GM08714 (cell line): ENCODE results near the gene PIK3R5.
"Not testable (repeated sequence)": the region's sequence is repeated elsewhere in the genome, so short reads cannot be mapped to it uniquely, and the experiment has no call there.

ENCODE experiments used
- H3K4me3 ChIP-seq: fragments of 200-500 bp; sonication (Bioruptor generic); 2 replicates; pipeline ENCODE4 v1.5.1; 2014; ENCODE audit warnings: mild to moderate bottlenecking, low read length, inconsistent platforms
- ZNF274 ChIP-seq: IDR thresholded peaks from 2 replicates; pipeline ENCODE4 v1.6.1; 2012; ENCODE audit warnings: mild to moderate bottlenecking, low read depth, low read length

PIK3R5 gene

DNA sequence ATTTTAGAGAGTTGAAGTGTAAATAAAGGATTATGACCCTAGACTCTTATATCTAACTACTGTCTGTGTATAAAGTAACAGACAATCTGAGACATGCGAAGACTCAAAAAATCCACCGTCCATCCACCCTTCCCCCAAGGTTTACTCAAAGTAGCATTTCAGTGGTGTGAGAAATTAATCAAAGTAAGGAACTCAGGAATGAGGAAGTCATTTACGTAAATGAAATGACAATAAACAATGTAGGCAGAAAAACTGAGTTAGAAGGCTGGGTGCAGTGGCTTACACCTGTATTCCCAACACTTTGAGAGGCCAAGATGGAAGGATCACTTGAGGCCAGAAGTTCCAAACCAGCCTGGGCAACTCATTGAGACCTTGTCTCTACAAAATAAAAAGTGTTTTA is 36.1 kb upstream of the PIK3R5 start:
- no peak for TF ChIP-seq ZNF274
- H3K4me3 ChIP-seq, result no peak overlapping the region

DNA sequence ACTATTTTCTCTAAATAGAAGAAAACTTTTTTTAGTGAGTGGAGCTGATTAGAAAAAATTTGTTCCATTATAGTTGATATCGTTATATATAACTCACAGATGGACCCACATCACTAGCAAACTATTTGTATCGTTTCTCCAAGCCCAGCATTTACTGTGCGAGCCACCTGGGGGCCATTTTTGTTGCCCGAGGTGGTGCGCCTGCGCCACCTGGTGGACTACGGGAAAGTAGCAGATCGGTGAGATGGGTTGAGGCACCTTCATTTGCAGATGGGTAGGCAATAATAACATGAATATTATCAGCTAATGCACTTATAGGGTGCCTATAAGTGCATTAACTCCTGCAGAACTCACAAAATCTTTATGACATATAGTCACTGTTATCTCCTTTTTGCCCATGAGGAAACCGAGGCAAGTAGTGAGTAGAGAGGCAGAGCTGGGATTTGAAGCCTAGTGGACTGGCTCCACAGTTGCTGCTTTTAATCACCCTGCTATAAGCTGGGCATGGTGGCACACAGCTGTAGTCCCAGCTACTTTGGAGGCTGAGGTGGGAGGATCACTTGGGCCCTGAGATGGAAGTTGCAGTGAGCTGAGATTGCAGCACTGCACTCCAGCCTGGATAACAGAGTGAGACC is 32.6 kb upstream of the PIK3R5 start:
- no peak for TF ChIP-seq ZNF274
- no peak overlapping the region for H3K4me3 ChIP-seq

DNA sequence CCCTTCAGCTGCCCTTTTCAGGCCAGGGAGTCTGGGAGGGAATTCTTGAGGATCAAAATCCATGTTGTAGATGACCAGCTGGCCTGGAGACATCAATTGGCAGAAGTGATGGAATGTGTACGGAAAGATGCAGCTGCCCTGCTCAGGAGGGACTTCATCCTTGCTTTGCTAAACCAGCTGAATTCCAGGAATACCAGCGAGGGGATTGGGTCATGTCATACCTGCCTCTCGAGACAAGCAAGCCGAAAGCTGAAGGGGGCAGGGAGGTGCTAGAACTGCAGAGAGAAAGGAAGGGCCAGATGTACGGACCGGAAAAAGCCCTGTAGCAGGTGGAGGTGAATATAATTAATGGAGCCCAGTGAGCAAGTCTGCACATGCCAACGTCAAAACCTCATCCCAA is 30.2 kb upstream of the PIK3R5 start:
- no peak overlapping the region for H3K4me3 ChIP-seq
- TF ChIP-seq ZNF274, result no peak

DNA sequence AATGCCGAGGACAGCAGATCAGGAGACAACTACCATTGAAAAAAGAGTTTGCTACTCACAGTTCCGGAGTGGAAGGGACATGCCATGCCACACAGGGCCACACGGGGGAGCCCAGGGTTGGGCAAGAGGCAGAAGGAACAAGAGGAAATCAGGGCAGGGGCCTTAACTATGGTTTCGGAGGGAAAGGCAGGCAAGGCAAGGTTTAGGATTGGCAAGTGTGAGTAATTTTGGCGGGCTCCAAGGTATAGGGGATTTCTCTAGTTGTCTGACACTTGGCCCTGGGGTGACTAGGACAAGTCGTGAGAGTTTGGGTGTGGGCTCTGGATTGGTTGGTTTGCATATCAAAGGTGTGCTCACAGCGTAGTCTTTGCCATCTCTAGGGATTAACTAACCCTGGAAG is 28.8 kb upstream of the PIK3R5 start:
- no peak for TF ChIP-seq ZNF274
- H3K4me3 ChIP-seq, result no peak overlapping the region

DNA sequence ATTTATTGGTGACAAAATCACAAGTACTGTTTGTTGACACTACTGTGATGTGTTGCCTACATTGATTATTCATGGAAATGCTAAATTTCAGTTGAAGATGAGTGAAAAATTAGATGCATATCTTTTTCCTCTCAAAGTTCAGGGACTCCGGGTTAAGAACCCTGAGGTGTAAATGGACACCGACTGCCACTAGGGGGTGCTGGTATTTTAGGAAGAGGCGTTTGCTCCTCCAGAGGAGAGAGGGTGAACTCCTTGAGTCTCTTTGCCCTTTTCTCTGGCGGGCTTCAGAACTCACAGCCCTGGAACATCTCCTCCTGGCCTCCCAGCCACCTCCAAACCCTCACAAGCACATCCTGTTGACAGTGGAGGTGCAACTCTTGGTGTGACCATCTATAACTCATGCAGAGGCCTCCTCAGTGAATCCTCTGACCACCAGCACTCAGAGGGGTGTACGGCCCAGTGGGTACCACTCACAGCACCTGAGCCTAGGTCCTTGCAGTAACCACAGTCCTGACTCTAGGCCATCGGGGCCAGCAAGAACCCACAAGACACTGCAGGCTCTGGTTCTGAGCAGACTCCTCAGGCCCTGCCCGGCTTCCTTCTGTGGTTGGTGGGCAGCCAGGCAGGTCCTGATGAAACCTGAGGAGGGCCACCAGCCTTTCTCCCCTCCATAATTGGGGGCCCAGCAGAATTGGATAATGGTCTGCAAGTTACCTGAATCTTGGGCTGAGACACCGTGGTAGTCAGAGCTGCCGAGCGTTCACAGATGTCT is 26.2 kb upstream of the PIK3R5 start:
- TF ChIP-seq ZNF274, result no peak
- no peak overlapping the region for H3K4me3 ChIP-seq

DNA sequence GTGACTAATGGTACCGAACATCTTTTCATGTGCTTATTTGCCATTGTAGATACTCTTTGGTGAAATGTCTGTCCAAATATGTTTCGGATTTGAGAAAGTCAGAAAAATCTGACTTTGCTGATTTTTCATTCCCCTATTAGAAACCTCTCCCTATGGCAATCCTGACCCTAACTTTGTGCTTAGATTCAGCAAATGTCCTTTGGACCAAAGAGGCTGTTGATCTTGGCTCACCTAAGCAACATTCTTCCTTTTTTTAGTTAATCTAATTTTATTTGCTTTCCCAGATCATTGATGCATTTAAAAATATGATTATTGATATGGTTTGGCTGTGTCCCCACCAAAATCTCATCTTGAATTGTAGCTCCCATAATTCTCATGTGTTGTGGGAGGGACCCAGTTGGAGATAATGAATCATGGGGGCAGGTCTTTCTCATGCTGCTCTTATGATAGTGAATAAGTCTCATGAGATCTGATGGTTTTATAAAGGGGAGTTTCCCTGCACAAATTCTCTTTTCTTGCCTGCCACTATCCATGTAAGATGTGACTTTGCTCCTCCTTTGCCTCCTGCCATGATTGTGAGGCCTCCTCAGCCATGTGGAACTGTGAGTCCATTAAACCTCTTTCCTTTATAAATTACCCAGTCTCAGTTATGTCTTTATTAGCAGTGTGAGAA is 22.9 kb upstream of the PIK3R5 start:
- not testable (repeated sequence) for H3K4me3 ChIP-seq

DNA sequence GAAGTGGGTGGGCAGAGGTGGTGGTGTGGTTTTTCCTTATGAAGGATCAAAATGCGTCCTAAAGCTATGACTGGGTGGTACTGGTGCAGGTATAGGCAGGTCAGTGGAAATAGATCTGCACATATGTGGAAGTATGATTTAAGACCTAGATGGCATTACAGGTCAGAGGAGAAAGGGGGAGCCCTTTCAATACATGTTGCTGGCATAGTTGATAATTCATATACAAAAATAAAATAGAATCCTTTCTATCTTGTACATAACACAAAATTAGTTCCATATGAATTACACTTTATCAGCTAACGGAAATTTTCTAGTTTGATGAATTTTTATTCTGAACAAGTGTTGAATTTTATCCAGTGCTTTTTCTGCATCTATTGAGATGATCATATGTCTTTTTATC is 20.8 kb upstream of the PIK3R5 start:
- H3K4me3 ChIP-seq, result no peak overlapping the region
- no peak for TF ChIP-seq ZNF274

DNA sequence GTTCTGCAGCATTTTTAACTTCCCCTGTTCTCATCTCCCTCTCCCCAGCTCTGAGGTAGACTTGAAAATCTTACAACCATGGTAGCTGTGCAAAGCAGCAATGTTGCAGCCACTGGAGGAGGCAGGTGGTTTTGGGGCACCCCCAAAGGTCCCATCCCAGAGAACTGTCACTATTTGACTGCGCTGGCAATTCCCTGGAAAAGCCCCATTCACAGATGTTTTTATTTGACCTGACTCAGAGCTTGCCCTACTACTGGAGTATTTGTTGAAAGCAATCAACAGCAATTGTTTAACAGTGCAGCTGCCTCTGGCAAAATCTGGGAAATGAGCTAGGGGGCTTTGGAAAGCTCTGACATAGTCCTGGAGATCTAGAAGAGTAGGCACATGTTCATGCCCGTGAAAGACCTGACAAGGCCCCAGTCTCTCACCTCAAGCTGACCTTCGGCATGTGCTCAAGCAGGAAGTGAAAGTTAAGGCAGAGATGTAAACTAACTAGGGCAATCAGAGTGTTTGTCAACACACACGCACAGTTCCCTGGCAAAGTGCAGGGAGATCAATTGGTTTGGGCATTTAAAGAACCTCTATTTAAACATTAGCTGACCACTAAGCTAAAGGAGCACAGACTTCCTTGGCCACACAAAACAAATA is 19.7 kb upstream of the PIK3R5 start:
- H3K4me3 ChIP-seq, result no peak overlapping the region
- no peak for TF ChIP-seq ZNF274

DNA sequence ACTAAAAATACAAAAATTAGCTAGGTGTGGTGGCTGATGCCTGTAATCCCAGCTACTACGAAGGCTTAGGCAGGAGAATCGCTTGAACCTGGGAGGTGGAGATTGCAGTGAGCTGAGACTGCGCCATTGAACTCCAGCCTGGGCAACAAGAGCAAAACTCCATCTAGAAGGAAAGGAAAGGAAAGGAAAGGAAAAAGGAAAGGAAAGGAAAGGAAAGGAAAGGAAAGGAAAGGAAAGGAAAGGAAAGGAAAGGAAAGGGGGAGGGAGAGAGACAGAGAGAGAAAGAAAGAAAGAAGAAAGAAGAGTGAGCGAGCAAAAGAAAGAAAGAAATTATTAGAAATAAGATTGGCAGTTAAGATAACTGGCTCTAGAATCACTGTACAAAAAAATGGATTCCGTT is 18.7 kb upstream of the PIK3R5 start:
- H3K4me3 ChIP-seq, result not testable (repeated sequence)

DNA sequence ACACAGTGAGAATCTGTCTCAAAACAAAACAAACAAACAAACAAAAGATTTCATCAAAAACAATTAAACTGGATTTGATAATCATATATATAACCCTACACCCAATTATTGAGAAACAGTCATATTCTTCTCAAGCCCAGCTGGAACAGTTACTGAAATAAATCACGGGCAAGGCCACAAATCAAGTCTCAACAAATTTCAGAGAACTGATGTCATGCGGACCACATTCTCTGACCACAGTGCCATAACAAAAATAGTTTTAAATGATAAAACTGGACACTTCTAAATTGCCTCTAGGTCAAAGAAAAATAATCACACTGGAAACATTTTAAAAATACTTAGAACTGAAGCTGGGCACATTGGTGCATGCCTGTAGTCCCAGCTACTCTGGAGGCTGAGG is 15.9 kb upstream of the PIK3R5 start:
- no peak overlapping the region for H3K4me3 ChIP-seq
- TF ChIP-seq ZNF274, result no peak

DNA sequence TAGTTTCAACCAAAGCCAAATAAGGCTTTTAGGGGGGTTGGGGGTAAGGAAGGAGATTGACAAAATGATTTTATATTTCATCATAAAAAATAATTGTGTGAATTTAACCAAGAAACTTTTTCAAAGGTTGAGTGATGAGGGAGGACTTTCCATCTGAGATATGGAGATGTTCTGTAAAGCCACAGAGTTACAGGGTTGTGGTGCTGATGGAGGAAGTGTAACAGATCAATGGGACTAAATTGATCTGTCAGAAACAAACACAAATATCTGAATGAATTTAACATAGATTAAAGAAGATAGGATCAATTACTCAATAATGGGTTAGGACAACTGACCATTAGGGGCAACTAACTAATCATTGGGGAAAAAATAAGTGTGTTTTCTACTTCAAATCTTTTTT is 14.2 kb upstream of the PIK3R5 start:
- no peak for TF ChIP-seq ZNF274
- no peak overlapping the region for H3K4me3 ChIP-seq

DNA sequence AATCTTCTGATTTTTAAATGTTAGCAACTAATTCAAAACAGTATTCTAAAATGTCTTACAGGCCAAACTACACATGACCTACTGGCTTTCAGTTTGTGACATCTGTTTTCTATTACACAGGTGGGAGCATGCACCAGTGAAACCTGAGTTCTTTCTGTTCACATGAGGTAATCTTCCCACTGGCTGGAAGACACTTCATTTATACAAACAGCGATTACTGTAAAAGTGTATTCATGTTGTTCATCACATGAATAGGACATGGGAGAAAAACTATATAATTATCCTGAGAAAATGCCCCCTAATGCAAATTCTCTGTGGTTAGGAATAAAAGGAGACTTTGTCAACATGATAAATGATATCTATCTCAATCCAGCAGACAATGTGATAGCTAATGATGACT is 11.1 kb upstream of the PIK3R5 start:
- TF ChIP-seq ZNF274, result no peak
- H3K4me3 ChIP-seq, result no peak overlapping the region

DNA sequence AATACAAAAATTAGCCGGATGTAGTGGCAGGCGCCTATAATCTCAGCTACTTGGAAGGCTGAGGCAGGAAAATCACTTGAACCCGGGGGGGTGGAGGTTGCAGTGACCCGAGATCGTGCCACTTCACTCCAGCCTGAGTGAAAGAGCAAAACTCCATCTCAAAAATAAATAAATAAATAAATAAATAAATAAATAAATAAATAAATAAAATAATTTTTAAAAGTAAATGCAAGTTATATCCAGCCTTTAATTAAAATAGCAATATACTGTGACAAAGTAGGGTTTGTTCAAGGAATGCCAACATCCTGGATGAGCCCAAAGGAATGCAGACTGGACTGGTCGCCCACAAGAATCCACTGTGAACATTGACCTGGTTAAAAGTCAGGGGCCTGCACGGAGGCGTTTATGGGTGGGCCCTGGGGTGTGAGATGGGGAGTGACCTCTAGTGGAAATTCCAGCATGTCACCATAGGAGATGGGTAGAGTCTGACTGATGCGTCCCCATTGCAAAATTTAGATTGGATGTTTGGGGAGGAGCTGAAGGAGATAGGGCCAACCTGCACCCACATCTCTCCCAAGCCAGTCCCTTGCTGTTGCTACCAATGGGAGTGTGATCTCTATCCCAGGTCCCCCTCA is 9.7 kb upstream of the PIK3R5 start:
- no peak overlapping the region for H3K4me3 ChIP-seq
- no peak for TF ChIP-seq ZNF274

DNA sequence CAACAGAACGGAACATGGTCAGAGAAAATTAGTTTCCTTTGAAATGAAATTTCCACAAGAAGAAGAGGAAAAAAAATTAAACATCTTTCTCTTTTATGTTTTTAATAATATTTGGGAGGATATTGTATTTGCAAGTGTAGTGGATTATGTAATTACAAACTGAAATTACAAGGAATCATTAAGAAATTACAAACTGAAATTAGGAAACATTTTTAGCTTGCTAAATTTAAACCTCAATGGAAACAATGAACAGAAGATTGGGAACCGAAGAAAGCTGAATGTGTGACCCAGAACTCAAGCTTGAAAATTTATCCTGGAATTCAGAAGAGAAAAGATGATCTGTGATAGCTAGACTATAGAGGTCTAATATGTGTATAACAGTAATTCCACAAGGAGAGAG is 4.4 kb upstream of the PIK3R5 start:
- no peak overlapping the region for H3K4me3 ChIP-seq

More for the DNA sequence above, 4.4 kb upstream of the PIK3R5 start:
- no peak for TF ChIP-seq ZNF274
